Hematopoietic multipotent progenitor cell (in vitro differentiated cells): Measurements from ENCODE around the gene NPTXR. TPM values are rescaled to one million over a fixed set of nuclear protein-coding genes. Genes with fewer than 3 reads are reported as not detected.

ENCODE experiments used
- DNase-seq, 3 donors: peaks; one replicate each; pipeline ENCODE4 v3.0.0-alpha.2; 2011 to 2015; ENCODE audit warnings: low read depth in 2 of 3, low spot score in 2 of 3
- total RNA-seq: library from RNA; depleted of rRNA; stranded (reverse); fragments of >200 nt; gene quantifications from one replicate; pipeline ENCODE4 v1.2.3, GENCODE V29; 2012

NPTXR gene
- total RNA-seq, 1 donor, result 0.27 TPM

GRCh38 chr22:38776086-38776485, 67.7 kb downstream of the NPTXR start:
- DNase-seq, result no peak

DNA sequence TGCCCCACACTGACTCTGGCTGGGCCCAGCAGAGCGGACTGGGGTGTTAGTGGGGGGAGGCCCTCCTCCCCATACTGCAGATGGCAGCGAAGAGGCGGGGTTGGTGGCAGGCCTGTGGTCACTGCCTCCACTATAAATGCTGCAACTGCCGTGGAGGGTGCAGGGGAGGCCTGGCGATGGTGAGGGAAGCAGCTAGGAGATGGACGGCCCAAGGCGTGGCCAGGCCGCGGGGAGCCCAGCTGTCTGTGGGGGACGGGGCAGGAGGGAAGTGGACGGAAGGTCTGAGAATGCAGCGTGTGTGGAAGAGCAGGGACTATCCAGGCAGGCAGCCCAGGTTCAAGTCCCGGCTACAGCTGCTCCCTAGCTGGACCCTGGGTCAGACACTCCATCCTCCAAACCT, 68.2 kb downstream of the NPTXR start:
- no peak for DNase-seq

GRCh38 chr22:38774496-38775166, 69.2 kb downstream of the NPTXR start:
- no peak for DNase-seq

DNA sequence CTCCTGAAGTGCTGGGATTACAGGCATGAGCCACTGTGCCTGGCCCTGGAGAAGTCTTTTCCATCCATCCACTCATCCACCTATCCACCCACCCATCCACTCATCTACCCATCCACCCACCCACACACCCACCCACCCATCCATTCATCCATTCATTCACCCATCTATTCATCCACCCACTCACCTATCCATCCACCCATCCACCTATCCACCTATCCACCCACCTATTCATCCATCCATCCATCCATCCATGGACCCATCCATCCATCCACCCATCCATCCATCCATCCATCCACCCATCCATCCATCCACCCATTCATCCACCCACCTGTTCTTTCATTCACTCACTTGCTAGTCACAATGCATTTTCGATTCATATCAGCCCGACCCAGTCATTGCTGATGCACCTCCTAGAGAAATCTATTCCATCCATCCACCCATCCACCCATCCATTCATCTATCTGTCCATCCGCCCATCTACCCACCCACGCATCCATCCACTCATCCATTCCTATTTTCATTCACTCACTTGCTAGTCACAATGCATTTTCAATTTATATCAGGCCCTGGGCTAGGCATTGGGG, 70.4 kb downstream of the NPTXR start:
- no peak for DNase-seq

- no peak for DNase-seq
These were observed 71.3 kb downstream of the NPTXR start for GRCh38 chr22:38772623-38772873.

GRCh38 chr22:38770257-38770949, 73.4 kb downstream of the NPTXR start:
- no peak for DNase-seq

Other genes starting within 250 kb of the NPTXR start
- 1.3 TPM for gene FAM227A, start 187.6 kb downstream of the NPTXR start, total RNA-seq
- 4.6 TPM for gene CBY1, start 187.4 kb downstream of the NPTXR start, total RNA-seq
- gene TOMM22, start 162.1 kb downstream of the NPTXR start, total RNA-seq, result 35.0 TPM
- 65.7 TPM for gene JOSD1, start 143.1 kb downstream of the NPTXR start, total RNA-seq
- 91.8 TPM for gene GTPBP1, start 138.1 kb downstream of the NPTXR start, total RNA-seq
- gene SUN2, start 88.0 kb downstream of the NPTXR start, total RNA-seq, result 256 TPM
- gene DNAL4, start 49.9 kb downstream of the NPTXR start, total RNA-seq, result 14.8 TPM
- gene CBX6, start 28.2 kb upstream of the NPTXR start, total RNA-seq, result 15.6 TPM
- 1.9 TPM for gene APOBEC3A, start 113.6 kb upstream of the NPTXR start, total RNA-seq
- 1.6 TPM for gene APOBEC3B, start 138.3 kb upstream of the NPTXR start, total RNA-seq
- gene APOBEC3C, start 170.2 kb upstream of the NPTXR start, total RNA-seq, result 12.9 TPM
- gene APOBEC3D, start 177.1 kb upstream of the NPTXR start, total RNA-seq, result 7.3 TPM
- 8.9 TPM for gene APOBEC3F, start 196.8 kb upstream of the NPTXR start, total RNA-seq
- gene APOBEC3G, start 233.2 kb upstream of the NPTXR start, total RNA-seq, result 38.8 TPM